Activated CD4-positive, alpha-beta T cell treated with anti-CD3 and anti-CD28 coated beads, Interleukin-2, Interleukin-4, amounts not matched to agents 100 ng/mL and 50 ng/mL, durations not matched to agents 16 hours and 8 hours (primary cell): ENCODE data around the gene ELAC2.
"Not testable (repeated sequence)": the region's sequence is repeated elsewhere in the genome, so short reads cannot be mapped to it uniquely, and the experiment has no call there.

Experiments
- DNase-seq: peaks from one replicate; pipeline ENCODE4 v3.0.0-alpha.2; 2020; ENCODE audit warnings: low spot score

The ELAC2 gene

DNA sequence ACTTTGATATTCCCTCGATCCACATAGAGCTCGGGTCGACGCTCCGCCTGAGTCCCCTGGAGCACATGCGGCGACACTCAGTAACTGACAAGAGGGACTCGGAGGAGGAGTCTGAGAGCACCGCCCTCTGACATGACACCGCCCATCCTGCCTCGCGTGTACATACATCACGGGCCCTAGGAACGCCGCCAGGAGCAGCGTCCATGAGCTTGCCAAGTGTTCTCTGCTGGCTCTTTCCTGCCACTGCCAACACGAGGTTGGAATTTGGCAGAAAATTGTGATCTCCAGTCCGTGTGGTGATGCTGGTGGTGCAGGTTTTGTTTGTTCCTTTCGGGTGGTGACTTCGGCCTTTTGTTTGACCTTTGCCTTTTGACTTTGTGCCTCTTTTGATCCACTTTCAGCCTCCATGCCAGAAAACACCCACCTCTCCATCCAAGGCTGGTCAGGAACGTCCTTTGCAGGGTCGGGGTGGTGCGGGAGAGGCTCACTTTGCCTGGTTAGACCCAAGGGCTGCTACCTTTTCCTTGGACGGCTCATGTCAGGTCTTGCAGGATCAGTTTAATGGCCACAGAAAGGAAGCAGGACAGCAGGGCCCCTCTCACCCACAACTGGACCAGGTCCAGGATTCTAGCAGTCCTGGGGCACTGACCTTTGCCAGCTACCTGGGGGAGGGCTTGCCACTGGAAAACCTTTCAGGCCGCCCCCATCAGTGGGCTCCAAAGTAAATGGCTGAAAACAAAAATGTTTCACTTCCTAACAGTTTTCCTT lies 27.6 kb downstream of the ELAC2 start:
- no peak for DNase-seq

DNA sequence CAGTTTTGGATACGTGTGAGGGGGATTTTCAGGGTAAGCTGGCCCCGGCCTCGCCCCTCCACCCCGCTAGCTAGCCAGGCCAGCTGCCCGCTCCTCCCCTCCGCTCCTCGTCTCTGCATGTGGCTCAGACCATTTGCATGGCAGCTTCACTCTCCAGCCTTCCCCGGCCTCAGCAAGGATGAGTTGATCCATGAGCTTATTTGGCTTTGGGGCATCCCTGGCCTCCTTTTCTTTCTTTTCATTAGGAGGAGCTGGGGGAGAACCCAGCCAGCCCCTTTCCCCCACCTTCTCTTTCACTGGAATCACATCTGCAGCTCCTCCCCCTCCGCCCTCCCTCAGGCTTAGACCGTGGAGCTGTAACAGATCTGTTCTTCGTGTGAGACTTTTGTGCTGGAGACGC lies 30.7 kb downstream of the ELAC2 start:
- no peak for DNase-seq

GRCh38 chr17:12985431-12986293 lies 32.2 kb downstream of the ELAC2 start:
- DNase-seq, result no peak

- DNase-seq, result no peak
These were observed 33.6 kb downstream of the ELAC2 start for GRCh38 chr17:12983991-12984884.

DNA sequence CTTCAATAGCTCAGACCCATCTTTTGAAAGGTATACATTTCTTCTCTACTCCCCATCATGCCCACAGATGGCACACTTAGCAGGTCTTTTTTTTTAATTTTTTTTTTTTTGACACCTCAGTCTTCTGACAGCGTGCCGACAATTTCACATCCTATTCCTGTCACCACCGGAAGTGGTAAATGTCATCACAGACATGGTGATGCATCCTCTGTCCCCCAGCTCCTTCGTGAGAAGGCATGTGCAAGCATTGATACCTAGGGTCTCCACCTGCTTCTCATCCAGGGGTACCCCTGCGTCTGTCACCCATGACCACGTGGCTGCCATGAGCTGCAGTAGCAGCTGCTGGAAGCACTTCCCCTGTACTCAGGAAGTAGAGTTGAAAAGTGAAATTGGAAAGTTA lies 35.6 kb downstream of the ELAC2 start:
- no peak for DNase-seq

- no peak for DNase-seq
These were observed 37.9 kb downstream of the ELAC2 start for GRCh38 chr17:12979826-12980500.

- no peak for DNase-seq
These were observed 38.6 kb downstream of the ELAC2 start for GRCh38 chr17:12979246-12979645.

GRCh38 chr17:12978787-12979186 lies 39.0 kb downstream of the ELAC2 start:
- not testable (repeated sequence) for DNase-seq

DNA sequence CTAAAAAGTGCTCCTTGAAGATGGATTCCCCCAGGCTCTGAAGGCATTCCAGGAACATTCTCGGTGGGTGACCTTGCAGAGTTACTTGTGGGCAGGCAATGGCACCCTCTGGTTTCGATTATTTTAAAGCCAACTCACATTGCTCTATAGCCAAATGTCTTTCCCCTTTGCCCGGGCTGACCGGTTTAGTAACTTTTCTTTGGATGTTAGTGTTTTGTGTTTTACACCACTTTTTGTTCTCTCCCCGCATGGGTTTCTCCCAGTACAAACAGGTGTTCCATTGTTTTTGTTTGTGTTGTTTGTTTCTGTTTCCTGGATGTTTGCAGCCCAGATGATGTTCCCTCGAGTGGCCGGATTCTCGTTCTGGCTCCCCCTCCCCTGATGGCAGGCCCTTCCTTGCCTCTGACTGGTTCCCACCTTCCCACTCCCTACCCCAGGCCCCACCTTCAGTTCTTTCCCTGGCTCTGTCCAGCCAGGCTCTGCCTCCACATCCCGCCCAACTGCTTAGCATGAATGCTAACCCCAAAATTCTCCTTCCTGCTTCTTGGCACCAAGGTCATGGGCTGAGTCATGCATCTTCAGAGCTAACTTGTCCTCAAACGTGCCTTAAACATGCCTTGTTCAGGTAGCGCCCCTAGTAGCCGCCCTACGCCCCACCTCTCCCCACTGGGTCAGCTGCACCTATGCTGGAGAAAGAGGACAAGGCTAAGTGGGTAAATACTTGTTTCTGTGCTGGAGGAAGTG lies 40.6 kb downstream of the ELAC2 start:
- no peak for DNase-seq

DNA sequence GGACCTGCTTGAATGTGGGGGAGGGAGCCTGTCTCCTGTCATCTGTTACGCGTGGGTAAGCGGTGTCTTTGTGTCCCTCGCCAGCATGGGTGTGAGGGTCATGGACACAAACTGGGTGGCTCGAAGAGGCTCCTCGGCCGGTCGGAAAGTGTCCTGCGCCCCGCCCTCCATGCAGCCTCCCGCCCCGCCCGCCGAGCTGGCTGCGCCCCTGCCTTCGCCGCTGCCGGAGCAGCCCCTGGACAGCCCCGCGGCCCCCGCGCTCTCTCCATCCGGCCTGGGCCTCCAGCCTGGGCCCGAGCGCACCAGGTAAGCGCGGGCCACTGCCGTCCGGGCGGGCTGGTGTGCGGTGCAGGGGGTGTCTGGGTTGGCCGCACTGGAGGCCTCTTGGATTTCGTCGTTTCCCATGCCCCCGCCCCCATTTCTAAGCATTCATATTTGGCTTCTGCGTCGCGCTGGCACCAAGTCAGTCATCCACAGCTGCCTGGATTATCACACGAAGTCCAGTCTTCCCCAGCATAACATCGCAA lies 43.8 kb downstream of the ELAC2 start:
- no peak for DNase-seq

DNA sequence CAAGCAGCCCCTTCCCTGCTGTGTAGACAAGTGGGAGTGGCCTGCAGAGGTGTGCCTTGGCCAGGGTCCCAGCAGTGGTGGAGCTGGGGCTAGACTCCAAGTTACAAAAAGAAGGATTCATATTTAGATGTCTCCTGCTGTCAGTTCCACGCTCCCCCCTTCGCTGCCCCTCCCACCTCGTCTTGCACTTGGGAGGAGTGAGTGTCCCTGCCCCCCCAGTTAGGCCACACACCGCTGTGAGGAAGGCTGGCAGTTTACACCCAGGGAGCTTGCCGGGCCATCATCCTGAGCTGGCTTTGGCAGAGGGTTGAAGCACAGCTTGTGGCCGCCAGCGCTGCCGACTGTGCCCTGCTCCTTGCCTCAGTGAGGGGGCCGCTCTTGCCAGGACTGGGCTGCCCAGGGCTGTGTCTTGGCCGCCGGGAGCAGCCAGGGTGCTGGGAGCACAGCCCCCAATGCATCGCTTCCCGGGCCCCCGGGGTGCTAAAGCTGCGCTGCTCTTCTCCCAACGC lies 44.3 kb downstream of the ELAC2 start:
- DNase-seq, result no peak

- DNase-seq, result no peak
These were observed 49.9 kb downstream of the ELAC2 start for GRCh38 chr17:12967962-12968361.

GRCh38 chr17:12966413-12966812 lies 51.4 kb downstream of the ELAC2 start:
- DNase-seq, result no peak

- no peak for DNase-seq
These were observed 51.8 kb downstream of the ELAC2 start for GRCh38 chr17:12965988-12966387.

DNA sequence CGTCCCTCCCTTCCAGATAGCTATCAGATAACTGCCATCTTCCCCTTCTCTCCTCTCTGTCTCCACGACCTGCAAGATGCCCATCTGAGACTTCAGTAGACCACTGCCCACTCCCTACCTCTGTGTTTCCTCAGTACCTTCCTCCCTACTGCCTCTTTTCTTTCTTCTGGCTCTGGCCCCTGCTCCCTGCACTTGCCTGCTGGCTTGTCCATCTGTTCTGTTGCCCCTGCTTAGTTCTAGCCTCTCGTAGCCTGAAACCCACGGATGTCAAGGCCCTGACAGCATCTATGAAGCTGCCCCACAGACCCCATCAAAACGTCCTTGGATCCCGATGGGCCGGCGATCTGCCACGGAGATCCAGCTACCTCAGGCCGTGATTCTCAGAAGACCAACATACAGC lies 53.0 kb downstream of the ELAC2 start:
- DNase-seq, result no peak

- no peak for DNase-seq
These were observed 53.7 kb downstream of the ELAC2 start for GRCh38 chr17:12964162-12964561.

DNA sequence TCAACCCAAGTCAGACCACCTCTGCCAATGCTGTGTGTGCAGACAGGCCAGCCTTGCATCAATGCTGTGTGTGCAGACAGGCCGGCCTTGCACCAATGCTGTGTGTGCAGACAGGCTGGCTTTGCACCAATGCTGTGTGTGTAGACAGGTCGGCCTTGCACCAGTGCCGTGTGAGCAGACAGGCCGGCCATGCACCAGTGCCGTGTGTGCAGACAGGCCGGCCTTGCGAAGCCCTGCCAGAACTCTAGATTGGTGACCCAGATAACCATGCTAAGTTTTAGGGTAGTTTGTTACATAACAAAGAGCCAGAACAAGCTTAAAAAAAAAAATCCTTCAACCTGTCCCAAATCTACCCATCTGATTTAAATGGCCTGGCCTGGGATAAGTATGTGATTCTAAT lies 54.3 kb downstream of the ELAC2 start:
- no peak for DNase-seq

GRCh38 chr17:12961655-12962054 lies 56.2 kb downstream of the ELAC2 start:
- DNase-seq, result no peak

DNA sequence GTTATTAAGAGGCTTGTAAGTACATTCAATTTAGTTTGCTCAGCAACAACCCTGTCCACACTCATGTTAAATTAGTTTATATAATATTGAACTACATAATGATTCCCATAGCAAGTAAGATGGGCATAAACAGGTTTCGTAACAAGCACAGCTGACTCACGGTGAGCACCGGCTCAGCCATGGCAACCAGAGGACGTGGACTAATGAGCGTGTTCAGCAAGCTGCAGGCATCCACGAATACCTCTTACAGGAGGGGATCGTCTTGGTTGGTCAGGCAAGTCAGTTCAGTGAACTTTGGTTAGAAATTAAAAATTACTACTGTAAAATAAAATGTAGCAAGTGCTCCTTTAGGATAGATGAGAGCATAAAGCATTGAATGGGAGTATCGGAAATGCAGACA lies 58.4 kb downstream of the ELAC2 start:
- DNase-seq, result no peak

DNA sequence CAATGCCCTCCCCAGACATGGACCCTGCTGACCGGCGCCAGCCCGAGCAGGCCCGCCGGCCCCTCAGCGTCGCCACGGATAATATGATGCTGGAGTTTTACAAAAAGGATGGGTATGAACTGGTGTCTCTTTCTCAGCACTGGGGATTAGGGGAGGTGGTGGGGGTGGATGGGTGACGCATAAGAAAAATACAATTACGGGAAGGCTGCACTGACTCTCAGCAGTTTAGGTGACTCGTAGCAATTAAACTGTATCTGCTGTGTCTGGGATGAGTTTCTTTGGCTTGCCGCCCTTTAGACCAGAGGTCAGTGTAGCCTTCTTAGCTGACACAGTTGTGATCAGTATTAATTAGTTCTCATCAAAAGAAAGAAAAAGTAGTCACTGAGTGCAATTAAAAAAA lies 59.0 kb downstream of the ELAC2 start:
- no peak for DNase-seq

DNA sequence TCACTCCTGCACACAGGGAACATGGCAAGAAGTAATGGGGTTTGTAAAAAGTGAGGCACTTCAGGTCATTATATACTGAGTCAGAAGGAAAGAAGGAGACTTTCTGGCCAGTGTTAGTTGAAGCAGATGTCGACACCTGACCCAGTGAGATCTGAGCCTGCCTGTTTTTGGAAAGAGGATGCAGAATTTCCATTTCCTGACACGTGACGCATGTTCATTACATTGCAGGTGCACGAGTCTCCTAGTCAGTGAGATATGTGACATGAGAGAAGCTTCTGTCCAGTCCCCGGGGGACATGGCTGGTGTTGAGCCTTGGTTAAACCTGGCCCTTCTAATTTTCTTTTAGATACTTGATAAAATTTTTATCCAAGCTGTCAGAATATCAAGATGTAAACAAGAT lies 62.3 kb downstream of the ELAC2 start:
- no peak for DNase-seq
